K562 (cell line): ENCODE measurements around the gene GAMT. TPM values are rescaled to one million over a fixed set of nuclear protein-coding genes. Genes with fewer than 3 reads are reported as not detected.
A peak's percentile ranks its signal among the peaks of the same experiment; 100 is the strongest.

Experiments
- ATAC-seq: fragments of 200-7000 bp; cut with Tn5 transposase; 3 replicates; pipeline ENCODE4 v1.9.1; 2020; ENCODE audit warnings: moderate library complexity
- BruUV-seq: library from RNA; stranded (reverse); fragments of 400-500 nt; replicated peaks from 2 replicates; lab custom pipeline; 2021; lab: Mats Ljungman, UMichigan
- CTCF ChIA-PET: fragments of 300-600 bp; formaldehyde crosslinking; extraction: SDS; loops from one replicate; lab custom pipeline; 2021; ENCODE audit warnings: low intra/inter-chr PET ratio; lab: Yijun Ruan, JAX
- POLR2A ChIA-PET: fragments of 300-600, 350-650 bp; sonication (Branson Sonifier 250); formaldehyde crosslinking; extraction: SDS; loops from one replicate; lab custom pipeline; 2021; ENCODE audit warnings: antibody characterized with exemption, inconsistent platforms; lab: Yijun Ruan, JAX
- DNase-seq, 4 experiments: peaks; one replicate each; pipeline versions ENCODE4 v3.0.0 to v3.0.0-alpha.2; 2011 to 2018; ENCODE audit warnings: low spot score in 3 of 4, mixed read lengths in 3 of 4; ENCODE audit errors: extremely low read depth in 1 of 4
- FAIRE-seq: peaks from 2 replicates; lab custom pipeline; 2011; peaks lifted over from hg19 to GRCh38; lab: Jason Lieb, UNC
- H2AFZ ChIP-seq: 2 replicates; pipeline ENCODE4 v1.6.0; 2011; ENCODE audit warnings: low read depth, low read length, control low read depth, inconsistent platforms
- H3K27ac ChIP-seq: fragments of 200-600 bp; 3 replicates; pipeline ENCODE4 v1.8.0; 2011; ENCODE audit warnings: low read depth, mild to moderate bottlenecking, control low read depth, inconsistent platforms, low read length, moderate library complexity, mixed read lengths; ENCODE audit errors: extremely low read depth
- H3K27me3 ChIP-seq, 2 experiments: fragments of 300-600 bp in 1 of 2; 2 replicates in 1 of 2; 3 replicates in 1 of 2; pipeline versions ENCODE4 v1.6.0 to v1.8.0; 2011; ENCODE audit warnings: inconsistent platforms in 2 of 2, low read length in 2 of 2, mild to moderate bottlenecking in 1 of 2, mixed read lengths in 1 of 2, moderate library complexity in 1 of 2; ENCODE audit not compliant: control insufficient read depth in 2 of 2, insufficient read depth in 2 of 2
- H3K36me3 ChIP-seq: fragments of 300-600 bp; 3 replicates; pipeline ENCODE4 v1.8.0; 2011; ENCODE audit warnings: mild to moderate bottlenecking, low read length, inconsistent platforms; ENCODE audit not compliant: control insufficient read depth, insufficient read depth
- H3K4me1 ChIP-seq, 2 experiments: fragments of 200-600 bp in 1 of 2; replicated peaks in 1 of 2; 2 replicates in 1 of 2; 3 replicates in 1 of 2; pipeline versions ENCODE4 v1.5.1 to v1.8.0; 2011; ENCODE audit warnings: inconsistent platforms in 2 of 2, low read length in 2 of 2, mild to moderate bottlenecking in 1 of 2, mixed read lengths in 1 of 2, moderate library complexity in 1 of 2; ENCODE audit not compliant: control insufficient read depth in 2 of 2, insufficient read depth in 2 of 2
- H3K4me2 ChIP-seq: 2 replicates; pipeline ENCODE4 v1.6.1; 2011; ENCODE audit warnings: low read length, control low read depth, inconsistent platforms, mixed read lengths; ENCODE audit not compliant: insufficient read depth
- H3K4me3 ChIP-seq: fragments of 200-600 bp; sonication (generic), shearing (Covaris generic); 2 replicates; pipeline ENCODE4 v1.5.1; 2016; ENCODE audit warnings: control low read depth, inconsistent platforms
- H3K79me2 ChIP-seq: fragments of 200-600 bp; 3 replicates; pipeline ENCODE4 v1.8.0; 2011; ENCODE audit warnings: low read length, inconsistent platforms; ENCODE audit not compliant: control insufficient read depth, insufficient read depth
- H3K9ac ChIP-seq, 2 experiments: 2 replicates each; pipeline versions ENCODE4 v1.6.0 to v1.6.1; 2011; ENCODE audit warnings: low read depth in 2 of 2, low read length in 2 of 2, control low read depth in 1 of 2, inconsistent platforms in 1 of 2, mild to moderate bottlenecking in 1 of 2, mixed read lengths in 1 of 2; ENCODE audit not compliant: insufficient read depth in 1 of 2
- H3K9me1 ChIP-seq: one replicate; pipeline ENCODE4 v1.6.0; 2011; ENCODE audit warnings: inconsistent platforms, mild to moderate bottlenecking, low read length, moderate library complexity; ENCODE audit not compliant: control insufficient read depth, insufficient read depth
- H3K9me3 ChIP-seq: replicated peaks from 2 replicates; pipeline ENCODE4 v1.5.1; 2011; ENCODE audit warnings: low read depth, low read length, inconsistent platforms; ENCODE audit not compliant: control insufficient read depth, insufficient read depth
- H4K20me1 ChIP-seq: replicated peaks from 2 replicates; pipeline ENCODE4 v1.6.1; 2011; ENCODE audit warnings: low read length, inconsistent platforms, mixed read lengths; ENCODE audit not compliant: control insufficient read depth, insufficient read depth
- CHD4 ChIP-seq: fragments of 200-600 bp; sonication (generic); IDR thresholded peaks from 3 replicates; pipeline ENCODE4 v1.6.1; 2012; ENCODE audit warnings: low read depth, mild to moderate bottlenecking, mixed read lengths, low read length, inconsistent platforms; ENCODE audit not compliant: insufficient read depth, insufficient replicate concordance, poor library complexity, severe bottlenecking
- NR0B1 ChIP-seq: fragments of 450-650 bp; IDR thresholded peaks from one replicate; pipeline ENCODE4 v1.6.1; 2018; ENCODE audit warnings: mild to moderate bottlenecking, moderate library complexity; ENCODE audit not compliant: partially characterized antibody
- NR2C1 ChIP-seq, 2 experiments: fragments of 450-650 bp; IDR thresholded peaks; 2 replicates each; pipeline ENCODE4 v1.6.1; 2017; ENCODE audit warnings: mild to moderate bottlenecking in 2 of 2, antibody characterized with exemption in 1 of 2, inconsistent platforms in 1 of 2, missing compliant biosample characterization in 1 of 2, missing genetic modification characterization in 1 of 2
- PCBP1 ChIP-seq: fragments of 200-400 bp; formaldehyde crosslinking; IDR thresholded peaks from 2 replicates; pipeline ENCODE4 v1.6.1; 2018; ENCODE audit warnings: mild to moderate bottlenecking, low read depth, low read length; ENCODE audit not compliant: poor library complexity, severe bottlenecking
- STAT6 ChIP-seq: sonication (generic); formaldehyde crosslinking; IDR thresholded peaks from 2 replicates; pipeline ENCODE4 v1.8.1; 2023; ENCODE audit warnings: mild to moderate bottlenecking, missing genetic modification reagents
- VEZF1 ChIP-seq: fragments of 200-800 bp; sonication (Bioruptor generic); IDR thresholded peaks from 2 replicates; pipeline ENCODE4 v1.6.1; 2017; ENCODE audit warnings: missing genetic modification characterization, missing compliant biosample characterization
- ZBTB7A ChIP-seq: IDR thresholded peaks from 2 replicates; pipeline ENCODE4 v1.6.1; 2011; ENCODE audit warnings: low read depth, mild to moderate bottlenecking, low read length, moderate library complexity, borderline replicate concordance; ENCODE audit not compliant: control insufficient read depth
- ZNF197 ChIP-seq: fragments of 200-800 bp; sonication (Bioruptor generic); IDR thresholded peaks from 2 replicates; pipeline ENCODE4 v1.6.1; 2016; ENCODE audit warnings: low read depth, missing genetic modification characterization, missing compliant biosample characterization
- ZNF232 ChIP-seq: sonication (generic); formaldehyde crosslinking; IDR thresholded peaks from 2 replicates; pipeline ENCODE4 v1.8.0; 2022; ENCODE audit warnings: mild to moderate bottlenecking, missing genetic modification reagents
- ZNF507 ChIP-seq: conservative IDR thresholded peaks from 2 replicates; pipeline ENCODE4 v1.6.1; 2017; ENCODE audit warnings: missing genetic modification characterization, missing compliant biosample characterization
- WGBS: fragments of 100-300 bp; shearing (Covaris generic); methylation state at CpG from one replicate; pipeline ENCODE4 v1.1.6; 2016; ENCODE audit warnings: low coverage, mixed read lengths; ENCODE audit not compliant: insufficient coverage; ENCODE audit errors: missing lambda C conversion rate; 5-methylcytosine and 5-hydroxymethylcytosine counted together
- in situ Hi-C: fragments of 300-500 bp; cut with MboI; formaldehyde crosslinking; loops from 4 replicates; pipeline ENCODE4 v1.15.0; 2018; ENCODE audit warnings: inconsistent platforms, mixed read lengths
- intact Hi-C: fragments of 100-400 bp; cut with micrococcal nuclease; formaldehyde crosslinking; loops from 2 replicates; pipeline ENCODE4 v1.14.2; 2022
- polyA plus RNA-seq, 8 experiments: library from polyadenylated mRNA; depleted of rRNA in 4 of 8; stranded (reverse) in 5 of 8; unstranded in 3 of 8; fragments of >200 nt; fragmentation: Nextera tagmentation in 2 of 8; fragmentation: Illumina TruSeq in 1 of 8; extraction: Ambion mirVana in 2 of 8; extraction: Trizol in 1 of 8; gene quantifications; 2 replicates each; pipeline versions ENCODE4 v1.2.1 to v1.2.3, GENCODE V29; 2011 to 2014; ENCODE audit warnings: inconsistent platforms in 1 of 8, missing spikeins in 1 of 8
- total RNA-seq, 7 experiments: library from RNA; depleted of rRNA in 6 of 7; stranded (reverse); fragments of >200 nt in 6 of 7; fragmentation: Illumina TruSeq in 2 of 7; extraction: Trizol in 2 of 7; gene quantifications; 2 replicates each; pipeline versions ENCODE4 v1.2.1 to v1.2.3, GENCODE V29; 2011 to 2021; ENCODE audit warnings: low replicate concordance in 1 of 7

The GAMT gene
- total and polyA plus RNA-seq, 9 of the 15 experiments (the other 6 are each of a cell fraction or from before 2014, with no cell fraction given), result 1.3 to 35.3 (median 27.2) TPM

GRCh38 chr19:1445932-1446712 is 44.8 kb upstream of the GAMT start:
- Histone ChIP-seq H3K9me1 (no peaks in the 10 kb centered on the region), H3K9ac (peak overlapping the region in 1 of 2 experiments; percentile 67; a peak in 2 of 4 replicates), H3K79me2 (peaks cover 13% of the 10 kb centered on the region), H3K4me1 (peaks cover 26 to 75% of the 10 kb centered on the region in 2 experiments), H4K20me1 (peaks cover 20% of the 10 kb centered on the region), H2AFZ (no peak overlapping the region), H3K9me3 (no peaks in the 10 kb centered on the region), H3K4me2 (peak overlapping the region; percentile 8; the same call in 1 of the 2 replicates), H3K4me3 (peak overlapping the region; percentile 41), H3K27ac (no peak overlapping the region), H3K27me3 (peaks cover 0 to 9% of the 10 kb centered on the region in 2 experiments; a peak in 1 of 5 replicates), H3K36me3 (peaks cover 18% of the 10 kb centered on the region; the same call in 1 of the 3 replicates)
- no TSS peak for BruUV-seq
- ATAC-seq, result peak; percentile 64
- FAIRE-seq, result no peak
- ChIA-PET POLR2A (interaction anchor here (0.6 to 0.8 kb wide), 2 partner anchors 9 to 12 kb away, joined by 5 to 6 read pairs; no protein-coding TSS in a partner anchor), CTCF (interaction anchor here (1.1 kb wide), 1 partner anchor 67 kb away, joined by 6 read pairs; the partner anchor contains the start of gene ADAMTSL5)
- DNase-seq, result peak; percentile 77 to 95 (median 94)
- in situ Hi-C loops, result no loop called here
- 5% methylated on average over 40 of the region's 99 CpGs for WGBS
- intact Hi-C loops, result loop anchor here (10.0 kb wide), 1 partner anchor 171 kb away; the partner anchor contains the start of gene FAM174C
- TF ChIP-seq NR0B1 (no peak), ZNF197 (CRISPR knock-in tag) (no peak), ZNF507 (tag) (no peak), NR2C1 (IDR thresholded peaks at IDR 0.05) (no peak), NR2C1 (tag; IDR thresholded peaks at IDR 0.05) (no peak), VEZF1 (CRISPR knock-in tag) (0 out of 2 replicates have a peak, but pooled peaks have one; percentile 33), PCBP1 (peak; percentile 22), ZBTB7A (peak; percentile 64), CHD4 (no peak), STAT6 (no peak), ZNF232 (no peak)
